SKM-1 treated with dmso at 0.1 percent for 144 hours (cell line): Measurements from ENCODE around the gene PI4KA.
"Not testable (repeated sequence)": the region's sequence is repeated elsewhere in the genome, so short reads cannot be mapped to it uniquely, and the experiment has no call there.

Experiments used
- DNase-seq: peaks from one replicate; lab custom pipeline; 2025; ENCODE audit not compliant: unreplicated experiment; lab: John Stamatoyannopoulos, UW

PI4KA gene

GRCh38 chr22:20732431-20732830 lies 126.2 kb downstream of the PI4KA start:
- not testable (repeated sequence) for DNase-seq

DNA sequence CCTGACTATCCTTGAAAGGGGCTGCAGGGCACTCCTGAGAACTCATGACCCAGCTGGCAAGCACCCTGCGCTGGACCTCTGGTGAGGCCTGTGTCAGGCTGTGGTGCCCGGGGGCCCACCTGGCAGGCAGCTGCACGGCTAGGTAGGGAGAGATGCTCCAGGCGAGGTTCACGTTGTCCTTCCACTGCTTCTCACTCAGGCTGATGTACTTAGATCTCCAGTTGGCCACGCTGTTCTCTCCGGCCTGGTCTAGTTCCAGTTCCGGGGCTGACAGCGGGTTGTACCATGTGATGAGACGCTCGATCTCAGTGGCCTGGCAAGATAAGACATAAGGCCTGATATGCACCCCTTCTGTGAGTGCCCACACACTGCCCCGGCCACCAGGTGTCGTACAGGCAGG lies 129.4 kb downstream of the PI4KA start:
- no peak for DNase-seq

DNA sequence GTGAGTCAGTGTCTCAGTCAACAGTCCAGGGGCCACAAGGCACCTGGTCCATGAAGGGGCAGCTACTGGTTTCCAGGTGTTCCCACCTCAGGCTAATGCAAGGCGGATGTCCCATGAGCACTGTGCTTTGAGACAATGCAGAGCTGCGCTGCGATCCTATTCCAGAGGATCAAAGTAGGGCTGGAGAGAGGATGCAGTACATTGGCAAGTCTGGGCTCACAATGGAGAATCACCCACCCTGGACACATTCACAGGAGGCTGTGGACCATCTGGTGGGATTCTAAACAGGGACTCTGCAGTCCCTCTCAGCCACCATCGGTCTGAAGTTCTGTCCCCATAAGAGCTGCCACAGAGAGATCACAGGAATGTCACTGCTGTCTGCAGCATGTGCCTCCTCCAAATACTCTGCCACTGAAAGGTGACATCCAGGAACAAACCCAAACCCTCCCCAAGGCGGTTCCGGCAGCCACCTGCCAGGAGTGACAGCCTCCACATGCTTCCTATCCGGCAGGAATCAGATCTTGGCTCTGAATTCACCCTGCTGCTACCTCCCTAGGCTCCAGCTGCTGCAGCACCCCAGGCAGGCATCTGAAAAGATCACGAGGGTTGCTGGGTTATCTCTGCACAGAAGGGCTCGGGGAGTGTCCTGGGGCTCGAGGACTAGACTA lies 130.0 kb downstream of the PI4KA start:
- DNase-seq, result no peak

DNA sequence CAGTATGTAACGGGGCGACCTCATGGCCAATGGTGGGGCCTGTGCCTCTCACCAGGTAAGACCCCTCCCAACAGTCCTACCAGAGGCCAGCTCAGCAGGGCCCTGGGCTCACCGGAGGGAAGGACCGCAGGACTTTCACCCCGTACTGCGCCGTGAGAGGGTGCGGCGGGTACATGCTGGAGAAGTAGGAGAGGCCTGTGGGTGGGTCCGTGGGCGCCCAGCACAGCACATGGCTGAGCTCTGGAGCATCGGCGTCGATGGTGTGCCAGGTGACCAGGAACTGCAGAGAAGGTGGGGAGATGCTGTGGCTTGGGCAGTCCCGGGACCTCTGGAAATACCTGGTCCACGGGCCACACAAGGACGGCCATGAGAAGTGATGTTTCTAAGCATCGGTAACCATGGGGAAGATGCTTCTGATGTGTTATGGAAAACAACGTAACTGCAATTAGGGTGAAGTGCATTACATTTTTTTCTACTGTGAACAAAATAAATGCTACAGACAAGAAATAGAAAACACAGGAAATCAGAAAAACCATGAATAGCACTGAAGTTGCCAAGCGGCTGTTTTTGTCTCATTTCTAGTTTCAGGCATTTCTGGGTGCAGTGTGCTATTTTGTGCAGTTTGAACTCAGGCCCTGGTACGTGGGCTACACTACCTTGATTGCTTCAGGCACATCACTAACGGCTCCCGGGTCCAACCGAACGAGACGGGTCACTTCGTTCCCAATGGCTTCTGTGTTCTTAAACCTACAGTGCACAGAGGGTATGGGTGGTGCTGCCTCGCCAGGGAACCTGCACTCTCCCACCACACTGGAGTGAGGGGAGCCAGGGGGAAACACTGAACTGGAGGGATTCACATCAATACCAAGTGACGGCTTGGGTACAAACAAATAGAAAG lies 131.2 kb downstream of the PI4KA start:
- DNase-seq, result no peak

DNA sequence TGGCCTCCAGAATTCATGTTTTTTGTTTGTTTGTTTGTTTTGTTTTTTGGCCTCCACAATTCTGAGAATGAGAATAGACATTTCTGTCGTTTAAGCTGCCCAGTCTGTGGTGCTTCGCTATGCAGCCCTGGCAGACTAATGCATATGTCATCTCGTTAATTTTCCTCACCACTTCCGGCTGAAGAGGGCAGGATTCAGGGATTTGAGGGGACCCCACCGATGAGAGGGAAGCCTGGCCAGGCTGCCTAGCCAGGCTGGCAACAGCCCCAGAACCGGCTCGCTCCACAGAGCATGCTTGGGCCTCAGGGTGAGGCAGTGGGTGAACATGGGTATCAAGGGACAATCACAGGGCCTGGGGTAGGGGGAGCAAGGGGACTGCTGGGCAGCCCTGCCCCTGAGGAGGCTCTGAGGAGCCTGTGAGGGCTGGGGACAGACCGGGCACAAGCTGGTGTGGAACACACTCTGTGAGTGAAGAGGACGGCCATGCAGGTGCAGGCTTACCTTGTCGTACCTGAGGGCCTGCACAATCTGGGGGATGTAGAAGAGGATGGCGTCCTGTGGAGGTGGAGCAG lies 132.5 kb downstream of the PI4KA start:
- DNase-seq, result no peak

DNA sequence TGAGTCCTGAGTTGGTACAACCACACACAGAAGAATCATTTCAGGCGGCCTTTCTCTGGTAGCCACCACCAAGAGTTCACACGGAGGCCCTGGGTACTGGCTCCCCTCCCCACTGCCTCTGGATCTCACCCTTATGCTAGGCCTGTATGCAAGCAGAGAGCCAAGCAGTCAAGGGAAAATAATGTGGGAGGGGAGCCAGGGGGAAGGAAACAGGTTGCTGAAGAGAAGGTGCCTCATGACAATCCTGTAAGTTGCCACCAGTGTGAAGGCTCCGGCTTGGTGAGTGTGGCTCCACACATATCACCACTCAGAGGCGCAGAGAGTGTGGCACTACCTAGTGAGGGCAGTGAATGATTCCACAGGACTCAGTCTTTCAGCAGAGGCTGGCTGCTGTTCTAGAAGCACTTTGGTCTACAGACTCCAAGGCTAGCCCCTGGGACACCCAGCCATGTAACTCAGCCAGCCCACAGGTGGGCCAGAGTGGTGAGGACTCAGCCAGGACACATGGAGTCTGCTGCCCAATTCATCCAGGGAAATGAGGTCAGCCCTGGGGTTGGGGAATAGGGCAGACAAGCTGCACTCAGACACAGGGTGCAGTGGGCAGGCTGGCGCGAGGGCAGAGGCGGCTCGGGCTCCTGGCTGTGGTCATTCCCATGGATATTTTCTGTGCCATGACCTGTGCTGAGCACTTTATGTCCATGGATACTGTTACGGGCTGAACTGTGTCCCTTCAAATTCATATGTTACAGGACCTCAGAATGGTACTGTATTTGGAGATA lies 133.7 kb downstream of the PI4KA start:
- DNase-seq, result no peak

GRCh38 chr22:20721409-20722218 lies 137.0 kb downstream of the PI4KA start:
- DNase-seq, result no peak

DNA sequence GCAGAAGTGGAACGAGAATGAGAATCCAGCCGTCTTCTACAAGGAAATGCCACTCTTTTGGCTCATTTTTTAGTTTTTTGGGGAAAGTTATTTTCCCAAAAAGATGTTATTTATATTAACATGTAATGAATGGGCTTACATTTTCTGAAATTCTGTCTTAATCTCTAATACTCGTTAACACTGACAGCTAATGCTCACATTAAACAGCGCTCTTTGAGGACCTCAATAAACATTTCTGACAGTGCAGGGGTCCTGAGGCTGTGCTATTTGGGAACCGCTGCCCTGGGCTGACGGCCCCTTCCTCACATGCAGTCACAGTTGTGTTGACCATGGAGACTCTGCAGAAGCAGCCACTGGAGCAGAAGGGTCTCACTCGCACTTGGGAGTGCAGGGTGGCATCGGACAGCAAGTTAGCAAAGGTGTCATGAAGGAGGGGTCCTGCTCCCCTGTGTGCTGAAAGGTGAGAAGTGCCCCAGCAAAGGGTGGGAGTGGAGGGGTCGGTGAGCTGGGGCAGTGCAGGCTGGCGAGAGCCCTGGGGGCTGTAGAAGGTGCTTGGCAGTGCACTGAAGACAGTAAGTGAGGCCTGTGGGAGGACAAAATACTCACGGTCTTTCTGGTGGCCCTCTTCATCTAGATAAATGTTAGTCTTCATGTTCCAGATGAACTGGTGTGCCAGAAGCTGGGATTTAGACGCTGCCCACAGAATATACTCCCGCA lies 137.8 kb downstream of the PI4KA start:
- DNase-seq, result no peak

DNA sequence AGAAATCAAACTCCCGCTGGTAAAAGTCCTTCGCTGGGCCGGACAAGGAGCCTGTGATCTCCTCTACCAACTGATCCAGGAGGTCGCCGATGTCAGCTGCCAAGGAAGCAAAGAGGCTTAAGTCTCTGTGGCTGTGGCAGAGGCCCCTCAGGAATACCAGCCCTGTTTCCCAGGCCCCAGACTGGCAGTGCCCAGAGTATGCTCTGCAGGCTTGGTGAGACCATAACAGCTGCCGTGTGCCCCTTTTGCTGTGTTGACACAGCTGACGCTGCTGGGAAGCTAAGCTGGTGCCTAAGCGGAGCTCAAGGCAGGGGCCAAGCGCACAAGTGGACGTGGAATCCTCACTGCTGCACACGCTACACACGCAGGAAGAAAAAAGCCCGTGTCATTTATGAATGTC lies 139.9 kb downstream of the PI4KA start:
- not testable (repeated sequence) for DNase-seq

DNA sequence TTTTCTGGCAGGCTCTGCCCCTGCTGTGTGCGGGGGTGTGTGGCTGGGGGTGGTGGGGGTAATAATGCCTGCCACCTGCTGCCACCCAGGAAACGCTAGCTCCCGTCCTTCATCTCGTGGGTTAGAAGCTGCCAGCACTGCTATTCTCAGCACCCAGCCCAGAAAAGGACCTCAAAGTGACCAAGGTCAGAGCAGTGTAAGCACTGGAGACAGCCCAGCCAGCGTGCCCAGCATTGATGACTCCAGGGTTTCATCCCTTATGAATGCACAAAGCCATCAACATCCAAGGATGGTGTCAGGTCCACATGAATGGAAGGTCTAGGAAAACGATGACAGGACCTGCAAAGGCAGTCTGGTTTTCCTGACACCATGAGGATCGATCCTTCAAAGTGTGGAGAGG lies 140.6 kb downstream of the PI4KA start:
- not testable (repeated sequence) for DNase-seq

DNA sequence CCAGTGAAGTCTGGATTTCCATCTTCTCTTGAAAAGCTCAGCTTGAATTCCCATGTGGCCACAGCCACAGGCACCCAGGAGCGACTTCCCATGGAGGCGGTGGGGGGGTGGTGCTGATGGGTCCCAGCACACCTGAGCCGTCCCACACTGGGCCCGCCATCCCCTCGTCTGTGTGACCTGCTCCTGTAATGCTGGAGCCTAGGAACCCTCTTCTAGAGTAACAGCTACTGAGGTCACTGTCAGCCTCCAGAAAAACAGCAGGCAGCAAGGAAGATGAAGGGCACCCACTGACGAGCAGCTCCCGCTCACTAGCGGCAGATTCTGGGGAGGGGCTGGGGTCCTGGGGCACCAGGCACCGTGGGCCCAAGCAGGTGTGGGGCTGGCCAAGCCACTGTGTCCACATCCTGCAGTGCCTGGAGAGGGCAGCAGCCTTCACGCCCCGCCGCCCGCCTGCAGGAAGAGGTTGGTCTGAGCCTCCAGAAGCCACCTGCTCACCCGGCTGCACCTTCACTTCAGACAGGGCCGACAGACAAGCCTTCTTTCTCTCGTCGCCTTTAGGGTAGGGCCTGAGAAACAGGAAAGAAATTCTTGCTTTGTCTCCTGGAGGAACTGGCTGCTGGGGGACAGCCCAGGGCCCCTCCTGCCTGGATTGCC lies 141.3 kb downstream of the PI4KA start:
- not testable (repeated sequence) for DNase-seq

DNA sequence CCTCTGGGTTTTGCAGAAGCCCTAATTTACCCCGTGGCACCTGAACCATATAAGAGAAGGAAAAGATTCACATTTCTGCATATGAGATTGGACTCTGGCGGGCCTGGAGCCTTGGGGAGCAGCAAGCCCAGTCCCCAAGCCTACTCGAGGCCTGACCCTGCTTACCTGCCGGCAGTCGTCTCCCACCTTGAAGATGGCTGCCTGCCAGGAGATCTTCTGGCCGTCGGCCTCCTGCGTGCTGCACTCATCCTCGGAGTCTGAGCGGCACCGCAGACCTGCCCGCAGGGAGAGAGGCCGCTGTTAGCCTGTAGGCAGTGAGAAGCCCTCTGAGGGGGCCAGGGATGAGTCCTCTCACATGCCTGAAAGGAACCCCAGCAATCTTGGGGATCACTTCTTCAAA lies 145.5 kb downstream of the PI4KA start:
- DNase-seq, result not testable (repeated sequence)

GRCh38 chr22:20709966-20710365 lies 148.6 kb downstream of the PI4KA start:
- not testable (repeated sequence) for DNase-seq

GRCh38 chr22:20707549-20708118 lies 151.0 kb downstream of the PI4KA start:
- DNase-seq, result not testable (repeated sequence)

DNA sequence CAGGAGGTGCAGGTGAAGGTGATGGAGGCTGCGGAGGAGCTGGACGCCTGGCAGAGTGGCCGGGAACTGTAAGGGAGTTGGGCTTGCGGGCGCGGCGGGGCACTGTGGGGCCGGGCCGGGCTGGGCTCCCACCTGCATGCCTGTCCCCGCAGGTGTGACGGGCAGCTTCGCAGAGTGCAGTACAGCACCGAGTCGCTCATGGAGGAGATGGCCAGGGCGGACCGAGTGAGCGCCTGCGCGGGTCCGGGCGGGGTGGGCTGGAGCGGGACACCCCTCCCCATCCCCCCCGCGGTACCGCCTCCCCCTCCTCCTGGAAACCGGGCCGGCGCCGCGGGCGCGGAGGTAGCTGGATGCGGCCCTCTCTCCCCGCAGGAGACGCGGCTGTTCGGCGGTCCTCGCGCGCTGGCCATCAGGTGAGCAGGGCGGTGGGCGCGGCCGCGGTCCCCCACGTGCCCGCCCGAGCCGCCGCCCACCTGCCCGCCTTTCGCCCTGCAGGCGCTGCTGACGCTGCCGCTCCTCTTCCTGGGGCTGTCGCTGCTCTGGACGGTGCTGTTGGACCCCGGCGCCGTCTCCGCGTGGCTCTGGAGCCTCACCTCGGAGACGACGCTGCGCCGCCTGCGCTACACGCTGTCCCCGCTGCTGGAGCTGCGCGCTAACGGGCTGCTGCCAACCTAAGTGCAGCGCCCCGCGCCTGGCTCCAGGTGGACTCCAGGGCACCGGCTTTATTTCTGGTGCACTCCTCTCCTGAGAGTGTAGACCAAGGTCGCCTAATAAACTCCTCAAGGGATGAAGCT lies 154.6 kb downstream of the PI4KA start:
- not testable (repeated sequence) for DNase-seq

DNA sequence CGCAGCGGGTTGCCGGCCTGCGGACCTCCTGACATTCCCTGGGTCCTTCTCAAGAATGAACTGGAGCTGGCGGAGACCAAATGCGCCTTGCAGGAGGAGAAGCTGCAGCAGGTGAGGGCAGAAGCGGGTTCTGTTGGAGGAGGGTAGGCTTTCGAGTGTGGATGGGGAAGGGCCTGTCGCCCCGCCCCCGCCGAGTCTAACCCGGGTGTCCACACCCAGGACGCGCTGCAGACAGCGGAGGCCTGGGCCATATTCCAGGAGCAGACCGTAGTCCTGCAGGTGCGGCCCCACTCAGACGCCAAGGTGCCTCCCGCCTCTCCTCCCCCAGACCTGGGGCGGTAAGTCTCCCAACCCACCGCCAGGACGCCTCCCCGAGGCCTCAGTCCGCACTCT lies 155.2 kb downstream of the PI4KA start:
- DNase-seq, result not testable (repeated sequence)

GRCh38 chr22:20702546-20703413 lies 155.8 kb downstream of the PI4KA start:
- peak; percentile 90 for DNase-seq
